Hematopoietic multipotent progenitor cell treated with erythropoietin and hydrocortisone succinate and interleukin-3 and kit ligand, for 8 days (in vitro differentiated cells): ENCODE measurements around the gene CCDC192.

Source experiments
- DNase-seq: peaks from one replicate; pipeline ENCODE4 v3.0.0-alpha.2; 2015

The CCDC192 gene

GRCh38 chr5:127892467-127893207 is 189.4 kb downstream of the CCDC192 start:
- peak; percentile 27 for DNase-seq

- no peak for DNase-seq
Measured at GRCh38 chr5:127893232-127893631, 190.0 kb downstream of the CCDC192 start.

- no peak for DNase-seq
Measured at GRCh38 chr5:127894461-127894860, 191.3 kb downstream of the CCDC192 start.

GRCh38 chr5:127898551-127899213 is 195.5 kb downstream of the CCDC192 start:
- no peak for DNase-seq

- no peak for DNase-seq
Measured at GRCh38 chr5:127899214-127899610, 196.0 kb downstream of the CCDC192 start.

- no peak for DNase-seq
Measured at GRCh38 chr5:127906562-127907204, 203.5 kb downstream of the CCDC192 start.

- DNase-seq = no peak
Measured at GRCh38 chr5:127907907-127908306, 204.7 kb downstream of the CCDC192 start.

GRCh38 chr5:127909066-127909465 is 205.9 kb downstream of the CCDC192 start:
- peak; percentile 45 for DNase-seq

GRCh38 chr5:127909821-127910220 is 206.6 kb downstream of the CCDC192 start:
- DNase-seq = no peak

GRCh38 chr5:127910307-127910956 is 207.2 kb downstream of the CCDC192 start:
- no peak for DNase-seq

GRCh38 chr5:127911619-127912018 is 208.4 kb downstream of the CCDC192 start:
- no peak for DNase-seq

GRCh38 chr5:127912411-127912810 is 209.2 kb downstream of the CCDC192 start:
- DNase-seq = no peak

- DNase-seq = no peak
Measured at GRCh38 chr5:127916885-127917573, 213.8 kb downstream of the CCDC192 start.

GRCh38 chr5:127919006-127919796 is 216.0 kb downstream of the CCDC192 start:
- DNase-seq = no peak

GRCh38 chr5:127919818-127920217 is 216.6 kb downstream of the CCDC192 start:
- no peak for DNase-seq

- DNase-seq = no peak
Measured at GRCh38 chr5:127920936-127921335, 217.7 kb downstream of the CCDC192 start.

GRCh38 chr5:127922603-127923002 is 219.4 kb downstream of the CCDC192 start:
- no peak for DNase-seq

GRCh38 chr5:127923804-127924570 is 220.8 kb downstream of the CCDC192 start:
- DNase-seq = no peak

- DNase-seq = no peak
Measured at GRCh38 chr5:127924606-127925005, 221.4 kb downstream of the CCDC192 start.

GRCh38 chr5:127925916-127926315 is 222.7 kb downstream of the CCDC192 start:
- DNase-seq = no peak

- DNase-seq = no peak
Measured at GRCh38 chr5:127926974-127927373, 223.8 kb downstream of the CCDC192 start.
